H9 (cell line): ENCODE data around the gene BHLHE40. TPM values are rescaled to one million over a fixed set of nuclear protein-coding genes. Genes with fewer than 3 reads are reported as not detected.
A peak's percentile ranks its signal among the peaks of the same experiment; 100 is the strongest.

ENCODE experiments used
- DNase-seq: peaks from one replicate; pipeline ENCODE4 v3.0.0-alpha.2; 2017
- H2AFZ ChIP-seq: one replicate; pipeline ENCODE4 v1.6.1; 2013; ENCODE audit warnings: mild to moderate bottlenecking, low read length, control low read depth, moderate library complexity
- H2AK5ac ChIP-seq: 2 replicates; pipeline ENCODE4 v1.6.1; 2013; ENCODE audit warnings: low read length, control low read depth, mixed read lengths; ENCODE audit not compliant: insufficient read length
- H2BK120ac ChIP-seq: one replicate; pipeline ENCODE4 v1.6.1; 2013; ENCODE audit warnings: low read depth, mild to moderate bottlenecking, low read length, control low read depth, inconsistent platforms; ENCODE audit not compliant: poor library complexity, severe bottlenecking
- H2BK12ac ChIP-seq: 2 replicates; pipeline ENCODE4 v1.6.1; 2013; ENCODE audit warnings: low read length, control low read depth, mixed read lengths, low read depth; ENCODE audit not compliant: insufficient read length
- H2BK15ac ChIP-seq: 2 replicates; pipeline ENCODE4 v1.6.1; 2013; ENCODE audit warnings: low read depth, low read length, control low read depth
- H2BK20ac ChIP-seq: one replicate; pipeline ENCODE4 v1.6.1; 2013; ENCODE audit warnings: low read depth, mild to moderate bottlenecking, low read length, control low read depth, inconsistent platforms; ENCODE audit not compliant: poor library complexity, severe bottlenecking
- H2BK5ac ChIP-seq: 2 replicates; pipeline ENCODE4 v1.6.1; 2013; ENCODE audit warnings: low read length, control low read depth, mixed read lengths; ENCODE audit not compliant: insufficient read length
- H3K14ac ChIP-seq: 2 replicates; pipeline ENCODE4 v1.6.1; 2013; ENCODE audit warnings: low read length, control low read depth; ENCODE audit not compliant: insufficient read depth
- H3K18ac ChIP-seq: 2 replicates; pipeline ENCODE4 v1.6.1; 2013; ENCODE audit warnings: low read depth, mild to moderate bottlenecking, mixed read lengths, low read length, control low read depth; ENCODE audit not compliant: insufficient read length
- H3K23ac ChIP-seq: 2 replicates; pipeline ENCODE4 v1.6.1; 2013; ENCODE audit warnings: low read length, control low read depth, mixed read lengths, low read depth; ENCODE audit not compliant: insufficient read length
- H3K23me2 ChIP-seq: 2 replicates; pipeline ENCODE4 v1.6.1; 2013; ENCODE audit warnings: low read depth, mild to moderate bottlenecking, mixed read lengths, low read length, control low read depth; ENCODE audit not compliant: insufficient read length, poor library complexity, severe bottlenecking
- H3K27ac ChIP-seq: 2 replicates; pipeline ENCODE4 v1.5.1; 2013; ENCODE audit warnings: low read length, control low read depth, mixed read lengths, low read depth; ENCODE audit not compliant: insufficient read length
- H3K27me3 ChIP-seq: 2 replicates; pipeline ENCODE4 v1.6.1; 2013; ENCODE audit warnings: low read length, control low read depth, inconsistent platforms; ENCODE audit not compliant: insufficient read depth
- H3K4ac ChIP-seq: 2 replicates; pipeline ENCODE4 v1.6.1; 2013; ENCODE audit warnings: low read depth, mild to moderate bottlenecking, control low read depth, inconsistent platforms, low read length, moderate library complexity
- H3K4me1 ChIP-seq: 2 replicates; pipeline ENCODE4 v1.6.1; 2013; ENCODE audit warnings: low read length, control low read depth, inconsistent platforms; ENCODE audit not compliant: insufficient read depth
- H3K4me2 ChIP-seq: 2 replicates; pipeline ENCODE4 v1.6.1; 2013; ENCODE audit warnings: low read length, control low read depth, mixed read lengths; ENCODE audit not compliant: insufficient read length, insufficient read depth
- H3K56ac ChIP-seq: 2 replicates; pipeline ENCODE4 v1.6.1; 2013; ENCODE audit warnings: low read depth, mild to moderate bottlenecking, mixed read lengths, low read length, control low read depth; ENCODE audit not compliant: insufficient read length
- H3K79me1 ChIP-seq: 2 replicates; pipeline ENCODE4 v1.6.1; 2013; ENCODE audit warnings: low read depth, mild to moderate bottlenecking, moderate library complexity, low read length, control low read depth, inconsistent platforms; ENCODE audit not compliant: insufficient read depth, poor library complexity, severe bottlenecking
- H3K79me2 ChIP-seq: 2 replicates; pipeline ENCODE4 v1.6.1; 2013; ENCODE audit warnings: low read length, control low read depth, inconsistent platforms; ENCODE audit not compliant: insufficient read depth
- H3K9ac ChIP-seq: 2 replicates; pipeline ENCODE4 v1.6.1; 2013; ENCODE audit warnings: low read length, control low read depth, mixed read lengths; ENCODE audit not compliant: insufficient read length; ENCODE audit errors: extremely low read depth
- H3K9me3 ChIP-seq: one replicate; pipeline ENCODE4 v1.6.1; 2013; ENCODE audit warnings: low read depth, low read length, inconsistent platforms; ENCODE audit not compliant: control insufficient read depth
- H3T11ph ChIP-seq: one replicate; pipeline ENCODE4 v1.6.1; 2013; ENCODE audit warnings: mild to moderate bottlenecking, low read length, control low read depth, inconsistent platforms
- H4K20me1 ChIP-seq: one replicate; pipeline ENCODE4 v1.6.1; 2013; ENCODE audit not compliant: control insufficient read depth, insufficient read length, insufficient read depth
- H4K5ac ChIP-seq: 2 replicates; pipeline ENCODE4 v1.6.1; 2013; ENCODE audit warnings: low read depth, mild to moderate bottlenecking, mixed read lengths, low read length, control low read depth; ENCODE audit not compliant: insufficient read length
- H4K8ac ChIP-seq: replicated peaks from 2 replicates; pipeline ENCODE4 v1.6.1; 2013; ENCODE audit warnings: low read length, control low read depth, mixed read lengths, low read depth; ENCODE audit not compliant: insufficient read length
- H4K91ac ChIP-seq: 2 replicates; pipeline ENCODE4 v1.6.1; 2013; ENCODE audit warnings: low read depth, mild to moderate bottlenecking, moderate library complexity, mixed read lengths, low read length, control low read depth; ENCODE audit not compliant: insufficient read length
- H3K27ac Mint-ChIP-seq, 3 experiments: 2 replicates in 2 of 3; 3 replicates in 1 of 3; pipeline ENCODE4 v1.8.0; 2020 to 2021; ENCODE audit warnings: mixed read lengths in 3 of 3, mild to moderate bottlenecking in 1 of 3, moderate library complexity in 1 of 3
- H3K27me3 Mint-ChIP-seq: 2 replicates; pipeline ENCODE4 v1.8.0; 2021; ENCODE audit warnings: low read depth, mild to moderate bottlenecking, moderate library complexity, mixed read lengths
- H3K36me3 Mint-ChIP-seq, 3 experiments: 2 replicates in 2 of 3; 3 replicates in 1 of 3; pipeline ENCODE4 v1.8.0; 2020 to 2021; ENCODE audit warnings: low read depth in 3 of 3, mixed read lengths in 3 of 3; ENCODE audit not compliant: insufficient read depth in 1 of 3
- H3K4me1 Mint-ChIP-seq, 2 experiments: 2 replicates each; pipeline ENCODE4 v1.8.0; 2020; ENCODE audit warnings: mixed read lengths in 2 of 2
- H3K4me3 Mint-ChIP-seq, 2 experiments: 2 replicates in 1 of 2; 3 replicates in 1 of 2; pipeline ENCODE4 v1.8.0; 2020 to 2021; ENCODE audit warnings: mild to moderate bottlenecking in 2 of 2, mixed read lengths in 2 of 2, moderate library complexity in 1 of 2
- H3K9me3 Mint-ChIP-seq, 2 experiments: 2 replicates in 1 of 2; 3 replicates in 1 of 2; pipeline ENCODE4 v1.8.0; 2020; ENCODE audit warnings: mild to moderate bottlenecking in 2 of 2, mixed read lengths in 2 of 2, moderate library complexity in 1 of 2
- CTCF ChIP-seq: fragments of 200-600 bp; sonication (generic); conservative IDR thresholded peaks from 3 replicates; pipeline ENCODE4 v1.8.0; 2021; ENCODE audit warnings: antibody characterized with exemption, mild to moderate bottlenecking
- whole genome bisulfite sequencing: extraction: QIAGEN DNeasy Blood & Tissue Kit; methylation state at CpG from one replicate; pipeline ENCODE4 v1.1.7; 2013; ENCODE audit warnings: missing lambda C conversion rate, low lambda C conversion rate, mixed read lengths; ENCODE audit not compliant: insufficient read length; ENCODE audit errors: extremely low coverage; 5-methylcytosine and 5-hydroxymethylcytosine counted together
- total RNA-seq: library from RNA; stranded (reverse); gene quantifications from 2 replicates; pipeline ENCODE4 v1.2.1, GENCODE V29; 2021

The BHLHE40 gene
- total RNA-seq, 1 experiment from 2014 or later = 4.1 TPM

GRCh38 chr3:5013021-5013906, 34.0 kb downstream of the BHLHE40 start:
- no CpG with 5 or more reads among the region's 5 CpGs for WGBS
- Histone ChIP-seq H2AFZ (no peak overlapping the region), H4K5ac (no peak overlapping the region), H4K91ac (no peak overlapping the region), H2BK120ac (no peak overlapping the region), H3K4me1 (no peaks in the 10 kb centered on the region; the same call in 1 of the 2 replicates), H3K27me3 (no peaks in the 10 kb centered on the region), H3K23me2 (no peaks in the 10 kb centered on the region), H2BK15ac (no peak overlapping the region), H3K79me2 (no peaks in the 10 kb centered on the region), H3K4ac (no peak overlapping the region), H3K18ac (no peak overlapping the region), H3K9me3 (no peaks in the 10 kb centered on the region), H3K79me1 (no peaks in the 10 kb centered on the region), H3K9ac (no peak overlapping the region), H4K20me1 (no peaks in the 10 kb centered on the region), H3K27ac (no peak overlapping the region), H2BK20ac (no peak overlapping the region), H3K23ac (no peak overlapping the region), H3T11ph (no peak overlapping the region), H4K8ac (no peak overlapping the region), H2BK5ac (no peak overlapping the region), H3K56ac (no peak overlapping the region), H3K4me2 (no peak overlapping the region), H2BK12ac (no peak overlapping the region), H2AK5ac (no peak overlapping the region), H3K14ac (0 out of 2 replicates have a peak overlapping the region, but pooled peaks have one; percentile 46)
- no peaks in the 10 kb centered on the region; the same call in 1 of the 2 replicates for H3K27me3 Mint-ChIP-seq
- no peak for TF ChIP-seq CTCF
- peaks cover 16 to 20% of the 10 kb centered on the region in 2 experiments for H3K4me1 Mint-ChIP-seq
- no peak overlapping the region; a peak in 1 of 5 replicates for H3K4me3 Mint-ChIP-seq
- H3K36me3 Mint-ChIP-seq = no peaks in the 10 kb centered on the region; a peak in 1 of 7 replicates
- no peak overlapping the region for H3K27ac Mint-ChIP-seq
- no peaks in the 10 kb centered on the region for H3K9me3 Mint-ChIP-seq
- peak; percentile 60 for DNase-seq
